ENCODE measurements around the gene RAB20.

DNA sequence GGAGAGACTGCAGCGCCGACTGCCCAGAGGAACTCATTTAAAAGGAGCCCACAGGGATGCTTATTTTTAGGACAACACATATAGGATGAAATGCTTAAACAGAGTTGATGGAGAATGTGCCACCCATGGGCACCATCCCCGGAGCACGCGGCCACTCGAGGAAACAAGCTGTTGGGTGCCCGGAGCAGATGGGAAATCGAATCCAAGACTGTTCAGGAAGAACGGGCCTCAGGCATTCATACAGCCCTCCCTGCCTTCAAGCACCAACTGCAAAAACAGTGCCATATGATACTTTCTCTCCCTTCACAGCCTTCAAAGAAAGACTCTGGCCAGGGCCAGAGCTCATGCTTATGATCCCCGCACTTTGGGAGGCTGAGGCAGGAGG, 40.2 kb downstream of the RAB20 start:
- no peak for TF ChIP-seq GATA2 (IDR thresholded peaks at IDR 0.05; ENCODE audit: low read depth, low read length)
- no peak for TF ChIP-seq GATA3 (IDR thresholded peaks at IDR 0.05; ENCODE audit: low read depth, low read length)

Data from SH-SY5Y (cell line).